Right lobe of liver (tissue), 6 donors: ENCODE measurements around the gene TRMT11. TPM values are rescaled to one million over a fixed set of nuclear protein-coding genes. Genes with fewer than 3 reads are reported as not detected.

Source experiments
- ATAC-seq, 4 donors: fragments of 200-7000 bp; cut with Tn5 transposase; one replicate each; pipeline ENCODE4 v1.9.1; 2020; ENCODE audit warnings: mild to moderate bottlenecking in 4 of 4, moderate library complexity in 4 of 4
- DNase-seq, 3 donors: peaks; one replicate each; pipeline ENCODE4 v3.0.0-alpha.2; 2020
- H3K27ac ChIP-seq, 3 donors: fragments of 200-600 bp; one replicate each; pipeline ENCODE4 v1.8.0; 2022
- H3K27me3 ChIP-seq, 2 donors: fragments of 200-600 bp; one replicate each; pipeline ENCODE4 v1.8.0; 2022
- H3K36me3 ChIP-seq, 4 donors: fragments of 200-600 bp; sonication (generic) in 1 of 4; one replicate each; pipeline versions ENCODE4 v1.5.1 to v1.8.0; 2017 to 2022; ENCODE audit warnings: control low read depth in 1 of 4
- H3K4me1 ChIP-seq, 4 donors: fragments of 200-600 bp; sonication (generic) in 1 of 4; one replicate each; pipeline versions ENCODE4 v1.5.1 to v1.8.0; 2017 to 2022; ENCODE audit warnings: control low read depth in 1 of 4
- H3K4me3 ChIP-seq, 3 donors: fragments of 200-600 bp; one replicate each; pipeline ENCODE4 v1.8.0; 2022
- H3K9me3 ChIP-seq, 4 donors: fragments of 200-600 bp; sonication (generic) in 1 of 4; one replicate each; pipeline versions ENCODE4 v1.5.1 to v1.8.0; 2017 to 2022; ENCODE audit warnings: control low read depth in 1 of 4
- CTCF ChIP-seq, 4 donors: fragments of 200-600 bp in 3 of 4; fragments of 450-650 bp in 1 of 4; IDR thresholded peaks; one replicate each; pipeline versions ENCODE4 v1.5.1 to v1.8.0; 2016 to 2022; ENCODE audit warnings: antibody characterized with exemption in 4 of 4, mild to moderate bottlenecking in 2 of 4
- POLR2A ChIP-seq: fragments of 450-650 bp; IDR thresholded peaks from one replicate; pipeline ENCODE4 v1.6.1; 2017; ENCODE audit warnings: antibody characterized with exemption, mild to moderate bottlenecking
- WGBS: methylation state at CpG from one replicate; pipeline ENCODE4 v1.1.6; 2018; ENCODE audit warnings: low coverage, low lambda C conversion rate; ENCODE audit not compliant: insufficient coverage; ENCODE audit errors: missing lambda C conversion rate; 5-methylcytosine and 5-hydroxymethylcytosine counted together
- intact Hi-C, 2 donors: fragments of 100-400 bp; cut with DNase I; formaldehyde crosslinking; loops; one replicate each; pipeline versions ENCODE4 v1.11.2 to v1.14.1; 2022
- total RNA-seq, 6 experiments: library from RNA; depleted of rRNA in 2 of 6; stranded (reverse); fragments of >200 nt in 2 of 6; fragmentation: NEBNext Ultra II Directional in 3 of 6; extraction: Animal tissue kit (Norgen Biotek cat#: 25700) in 3 of 6; gene quantifications; one replicate each; pipeline versions ENCODE4 v1.1.0 to v1.2.4, GENCODE V29; 2016 to 2023
- donor health status: DM: no; HTN: yes; CAD: no.
- donor health status: DM: no; HTN: no; CAD: no.
- donor health status: DM: no; HTN: no; CAD: no.
- donor health status: DM: no; HTN: yes; CAD: no.
- donor health status: DM: no; HTN: yes; CAD: no.

The TRMT11 gene
- total RNA-seq, 6 experiments from 2014 or later = 12.6 to 36.0 (median 25.3) TPM

- Histone ChIP-seq H3K4me1 (peaks cover 0 to 71% (median 23%) of the 10 kb centered on the region in 4 donors), H3K27me3 (no peaks in the 10 kb centered on the region), H3K36me3 (no peaks in the 10 kb centered on the region), H3K9me3 (no peaks in the 10 kb centered on the region), H3K27ac (peak overlapping the region; percentile 68 to 84 (median 78)), H3K4me3 (peak overlapping the region in 1 of 3 donors; percentile 65)
- no peak for TF ChIP-seq POLR2A
- TF ChIP-seq CTCF (IDR thresholded peaks at IDR 0.05) = no peak
- no peak for DNase-seq
- ATAC-seq = no peak
- intact Hi-C loops = no loop called here
These were observed 1.9 kb downstream of the TRMT11 start for GRCh38 chr6:125988280-125988679.

DNA sequence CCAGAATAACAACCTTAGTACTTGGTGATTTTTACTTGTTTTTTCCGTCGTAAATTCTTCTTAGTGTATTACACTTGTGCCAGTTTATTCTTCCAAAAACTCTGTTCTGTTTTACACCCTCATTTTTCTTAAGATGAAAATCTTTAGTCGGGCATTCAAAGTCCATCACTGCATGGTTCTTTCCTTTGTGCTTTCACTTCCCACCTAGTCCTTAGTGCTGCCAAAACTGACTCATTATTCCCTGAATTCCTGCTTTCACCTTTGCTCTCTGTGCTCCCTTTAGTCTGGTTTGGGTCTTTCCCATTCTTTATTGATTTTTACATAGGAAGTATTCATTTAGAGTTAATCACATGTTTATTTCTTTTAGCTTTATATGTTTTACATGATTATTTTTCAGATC, 3.3 kb downstream of the TRMT11 start:
- Histone ChIP-seq H3K27ac (peak overlapping the region; percentile 68 to 84 (median 78)), H3K4me1 (peaks cover 0 to 84% (median 29%) of the 10 kb centered on the region in 4 donors), H3K36me3 (no peaks in the 10 kb centered on the region), H3K9me3 (no peaks in the 10 kb centered on the region), H3K4me3 (peak overlapping the region; percentile 10 to 29 (median 25)), H3K27me3 (no peaks in the 10 kb centered on the region)
- ATAC-seq (peak; percentile 59 to 77 (median 67)), DNase-seq (no peak)
- WGBS = 25% methylated on average over 3 of the region's 3 CpGs
- TF ChIP-seq CTCF (IDR thresholded peaks at IDR 0.05) = no peak
- no peak for TF ChIP-seq POLR2A
- intact Hi-C loops = no loop called here

DNA sequence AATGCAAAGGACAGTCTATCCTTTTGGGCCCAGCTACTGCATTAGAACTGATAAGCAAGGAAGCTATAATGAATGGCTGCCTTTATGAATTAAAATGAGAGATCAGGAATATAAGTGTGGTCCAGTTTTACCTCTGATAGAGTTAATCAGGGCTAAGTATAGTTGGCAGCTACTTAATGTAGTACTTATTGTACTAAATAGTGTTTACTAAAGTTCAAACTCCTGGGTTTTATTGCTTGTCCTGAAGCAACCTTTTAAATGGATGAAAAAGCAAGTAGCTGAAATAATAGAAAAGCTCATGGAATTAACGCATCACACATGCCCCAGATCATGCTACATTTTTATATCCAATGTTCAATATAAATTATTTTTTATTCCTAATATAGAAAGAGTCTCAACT, 5.3 kb downstream of the TRMT11 start:
- WGBS = 32% methylated on average over 1 of the region's 1 CpG
- H3K9me3 ChIP-seq = no peaks in the 10 kb centered on the region
- H3K4me3 ChIP-seq = no peak overlapping the region
- DNase-seq (no peak), ATAC-seq (peak in 3 of 4 donors; percentile 23 to 62 (median 53))
- TF ChIP-seq POLR2A (no peak), CTCF (IDR thresholded peaks at IDR 0.05) (no peak)
- H3K27me3 ChIP-seq = no peaks in the 10 kb centered on the region
- peaks cover 0 to 92% (median 35%) of the 10 kb centered on the region in 4 donors for H3K4me1 ChIP-seq
- H3K36me3 ChIP-seq = no peaks in the 10 kb centered on the region
- H3K27ac ChIP-seq = peak overlapping the region in 2 of 3 donors; percentile 28 to 33
- intact Hi-C loops = no loop called here

DNA sequence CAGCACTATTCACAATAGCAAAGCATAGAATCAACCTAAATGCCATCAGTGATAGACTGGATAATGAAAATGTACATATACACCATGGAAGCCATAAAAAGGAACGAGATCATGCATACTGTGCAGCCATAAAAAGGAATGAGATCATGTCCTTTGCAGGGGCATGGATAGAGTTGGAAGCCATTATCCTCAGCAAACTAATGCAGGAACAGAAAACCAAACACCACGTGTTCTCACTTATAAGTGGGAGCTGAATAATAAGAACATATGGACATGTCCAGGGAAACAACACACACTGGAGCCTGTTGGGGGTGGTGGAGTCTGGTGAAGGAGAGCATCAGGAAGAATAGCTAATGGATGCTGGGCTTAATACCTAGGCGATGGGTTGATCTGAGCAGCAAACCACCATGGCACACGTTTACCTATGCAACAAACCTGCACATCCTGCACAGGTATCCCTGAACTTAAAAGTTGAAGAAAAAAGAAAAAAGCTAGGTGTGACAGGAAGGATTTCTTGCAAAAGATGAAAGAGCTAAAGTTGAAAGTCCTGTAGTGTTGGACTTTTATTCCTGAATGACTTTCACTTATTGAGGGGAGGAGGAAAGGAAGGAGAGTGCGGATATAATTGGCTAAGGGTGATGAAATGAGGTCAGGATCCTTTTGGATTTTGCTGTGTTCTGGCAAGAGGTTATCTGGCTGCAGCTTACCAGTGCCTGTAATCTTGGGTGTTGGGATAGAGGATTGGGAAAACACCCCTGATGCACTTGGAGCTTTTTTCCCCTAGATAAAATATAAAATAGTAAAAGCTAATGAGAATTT, 8.5 kb downstream of the TRMT11 start:
- intact Hi-C loops = no loop called here

More for the DNA sequence above, 8.5 kb downstream of the TRMT11 start:
- no peak overlapping the region for H3K4me3 ChIP-seq
- no peak for TF ChIP-seq CTCF (IDR thresholded peaks at IDR 0.05)
- no peak for TF ChIP-seq POLR2A
- peak overlapping the region in 2 of 3 donors; percentile 24 to 33 for H3K27ac ChIP-seq
- ATAC-seq = peak; percentile 82 to 87 (median 84)
- no peaks in the 10 kb centered on the region for H3K27me3 ChIP-seq
- H3K9me3 ChIP-seq = no peaks in the 10 kb centered on the region
- 50% methylated on average over 5 of the region's 5 CpGs for WGBS
- DNase-seq = peak in 1 of 3 donors; percentile 53
- H3K4me1 ChIP-seq = peaks cover 0 to 65% (median 30%) of the 10 kb centered on the region in 4 donors
- peaks cover 2 to 23% (median 11%) of the 10 kb centered on the region in 4 donors for H3K36me3 ChIP-seq
